Tibial artery (tissue), 4 donors: Measurements from ENCODE around the gene TRIB2.

ENCODE experiments used
- DNase-seq, 2 donors: peaks; one replicate each; pipeline ENCODE4 v3.0.0-alpha.2; 2019
- H3K27ac ChIP-seq, 2 donors: fragments of 200-600 bp; sonication (generic) in 1 of 2; 1 replicate in 1 of 2; 2 replicates in 1 of 2; pipeline ENCODE4 v1.5.1; 2018 to 2019; ENCODE audit warnings: mild to moderate bottlenecking in 1 of 2
- H3K27me3 ChIP-seq, 2 donors: fragments of 200-600 bp; sonication (generic) in 1 of 2; one replicate each; pipeline versions ENCODE4 v1.5.1 to v1.6.0; 2016 to 2019
- H3K36me3 ChIP-seq, 3 donors: fragments of 200-600 bp; sonication (generic) in 2 of 3; one replicate each; pipeline ENCODE4 v1.5.1; 2016 to 2019; ENCODE audit warnings: mild to moderate bottlenecking in 2 of 3
- H3K4me1 ChIP-seq, 4 donors: fragments of 200-600 bp; sonication (generic) in 2 of 4; 1 replicate in 3 of 4; 2 replicates in 1 of 4; pipeline ENCODE4 v1.5.1; 2016 to 2019
- H3K4me3 ChIP-seq, 2 donors: fragments of 200-600 bp; sonication (generic) in 1 of 2; 1 replicate in 1 of 2; 2 replicates in 1 of 2; pipeline ENCODE4 v1.5.1; 2018 to 2019; ENCODE audit warnings: mild to moderate bottlenecking in 2 of 2
- H3K9me3 ChIP-seq, 3 donors: fragments of 200-600 bp; sonication (generic) in 1 of 3; one replicate each; pipeline ENCODE4 v1.5.1; 2016 to 2019
- intact Hi-C: fragments of 100-400 bp; cut with DNase I; formaldehyde crosslinking; loops from one replicate; pipeline ENCODE4 v1.15.0; 2023; ENCODE audit warnings: low total_unique reads
- TF ChIP-seq, protein P1 (sequence below), 2 experiments: fragments of 200-600 bp in 1 of 2; fragments of 450-650 bp in 1 of 2; IDR thresholded peaks; one replicate each; pipeline ENCODE4 v1.5.1; 2017 to 2019; ENCODE audit warnings: antibody characterized with exemption in 2 of 2, mild to moderate bottlenecking in 1 of 2, moderate library complexity in 1 of 2

TRIB2 gene

DNA sequence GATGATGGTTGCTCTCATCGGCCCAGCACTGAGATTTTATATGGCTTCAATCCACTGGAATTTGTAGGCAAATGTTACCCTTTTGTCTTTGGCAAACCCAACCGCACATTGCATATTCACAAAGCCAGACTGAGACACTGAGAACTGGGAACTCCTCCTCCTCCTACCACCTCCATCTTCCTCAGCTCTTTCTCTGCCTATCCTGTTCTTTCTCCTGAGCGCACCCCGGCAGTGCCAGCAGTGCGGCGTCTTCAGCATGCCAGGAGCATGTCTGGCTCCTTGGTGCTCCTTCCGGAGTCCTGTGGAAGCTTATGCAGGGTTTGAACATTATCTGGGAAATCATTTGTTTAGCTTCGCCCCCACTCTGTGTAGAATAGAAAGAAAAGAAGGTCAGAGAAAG lies 50.8 kb downstream of the TRIB2 start:
- intact Hi-C loops: no loop called here
- H3K4me1 ChIP-seq: peaks cover 0 to 5% (median 0%) of the 10 kb centered on the region in 4 donors
- H3K27ac ChIP-seq: no peak overlapping the region
- H3K36me3 ChIP-seq: no peaks in the 10 kb centered on the region
- TF ChIP-seq, protein P1, sequence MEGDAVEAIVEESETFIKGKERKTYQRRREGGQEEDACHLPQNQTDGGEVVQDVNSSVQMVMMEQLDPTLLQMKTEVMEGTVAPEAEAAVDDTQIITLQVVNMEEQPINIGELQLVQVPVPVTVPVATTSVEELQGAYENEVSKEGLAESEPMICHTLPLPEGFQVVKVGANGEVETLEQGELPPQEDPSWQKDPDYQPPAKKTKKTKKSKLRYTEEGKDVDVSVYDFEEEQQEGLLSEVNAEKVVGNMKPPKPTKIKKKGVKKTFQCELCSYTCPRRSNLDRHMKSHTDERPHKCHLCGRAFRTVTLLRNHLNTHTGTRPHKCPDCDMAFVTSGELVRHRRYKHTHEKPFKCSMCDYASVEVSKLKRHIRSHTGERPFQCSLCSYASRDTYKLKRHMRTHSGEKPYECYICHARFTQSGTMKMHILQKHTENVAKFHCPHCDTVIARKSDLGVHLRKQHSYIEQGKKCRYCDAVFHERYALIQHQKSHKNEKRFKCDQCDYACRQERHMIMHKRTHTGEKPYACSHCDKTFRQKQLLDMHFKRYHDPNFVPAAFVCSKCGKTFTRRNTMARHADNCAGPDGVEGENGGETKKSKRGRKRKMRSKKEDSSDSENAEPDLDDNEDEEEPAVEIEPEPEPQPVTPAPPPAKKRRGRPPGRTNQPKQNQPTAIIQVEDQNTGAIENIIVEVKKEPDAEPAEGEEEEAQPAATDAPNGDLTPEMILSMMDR (IDR thresholded peaks at IDR 0.05): no peak
- no peak for DNase-seq
- no peaks in the 10 kb centered on the region for H3K9me3 ChIP-seq
- no peak overlapping the region for H3K4me3 ChIP-seq
- no peaks in the 10 kb centered on the region for H3K27me3 ChIP-seq

GRCh38 chr2:12767996-12768624 lies 51.4 kb downstream of the TRIB2 start:
- H3K9me3 ChIP-seq: no peaks in the 10 kb centered on the region
- no peak overlapping the region for H3K27ac ChIP-seq
- intact Hi-C loops: no loop called here
- TF ChIP-seq, protein P1 (IDR thresholded peaks at IDR 0.05): no peak
- H3K36me3 ChIP-seq: no peaks in the 10 kb centered on the region
- no peak for DNase-seq
- no peak overlapping the region for H3K4me3 ChIP-seq
- H3K27me3 ChIP-seq: no peaks in the 10 kb centered on the region
- H3K4me1 ChIP-seq: peaks cover 0 to 5% (median 0%) of the 10 kb centered on the region in 4 donors

GRCh38 chr2:12769492-12770105 lies 52.9 kb downstream of the TRIB2 start:
- Histone ChIP-seq H3K9me3 (no peaks in the 10 kb centered on the region), H3K27ac (no peak overlapping the region), H3K4me1 (peaks cover 0 to 5% (median 0%) of the 10 kb centered on the region in 4 donors), H3K36me3 (no peaks in the 10 kb centered on the region), H3K4me3 (no peak overlapping the region), H3K27me3 (no peaks in the 10 kb centered on the region)
- DNase-seq: peak; percentile 49 to 69
- TF ChIP-seq, protein P1 (IDR thresholded peaks at IDR 0.05): no peak
- intact Hi-C loops: no loop called here

GRCh38 chr2:12770300-12770968 lies 53.7 kb downstream of the TRIB2 start:
- Histone ChIP-seq H3K4me3 (no peak overlapping the region), H3K9me3 (no peaks in the 10 kb centered on the region), H3K27ac (no peak overlapping the region), H3K27me3 (no peaks in the 10 kb centered on the region), H3K36me3 (no peaks in the 10 kb centered on the region), H3K4me1 (peaks cover 0 to 5% (median 0%) of the 10 kb centered on the region in 4 donors)
- DNase-seq: no peak
- TF ChIP-seq, protein P1 (IDR thresholded peaks at IDR 0.05): no peak
- intact Hi-C loops: no loop called here

GRCh38 chr2:12771154-12771553 lies 54.4 kb downstream of the TRIB2 start:
- peaks cover 0 to 5% (median 0%) of the 10 kb centered on the region in 4 donors for H3K4me1 ChIP-seq
- H3K27me3 ChIP-seq: no peaks in the 10 kb centered on the region
- no peak for DNase-seq
- no peaks in the 10 kb centered on the region for H3K9me3 ChIP-seq
- no peaks in the 10 kb centered on the region for H3K36me3 ChIP-seq
- intact Hi-C loops: no loop called here
- no peak overlapping the region for H3K27ac ChIP-seq
- no peak overlapping the region for H3K4me3 ChIP-seq
- TF ChIP-seq, protein P1 (IDR thresholded peaks at IDR 0.05): no peak
